ENCODE measurements around the gene LRRC55.
"Not testable (repeated sequence)": the region's sequence is repeated elsewhere in the genome, so short reads cannot be mapped to it uniquely, and the experiment has no call there.

Gene LRRC55

DNA sequence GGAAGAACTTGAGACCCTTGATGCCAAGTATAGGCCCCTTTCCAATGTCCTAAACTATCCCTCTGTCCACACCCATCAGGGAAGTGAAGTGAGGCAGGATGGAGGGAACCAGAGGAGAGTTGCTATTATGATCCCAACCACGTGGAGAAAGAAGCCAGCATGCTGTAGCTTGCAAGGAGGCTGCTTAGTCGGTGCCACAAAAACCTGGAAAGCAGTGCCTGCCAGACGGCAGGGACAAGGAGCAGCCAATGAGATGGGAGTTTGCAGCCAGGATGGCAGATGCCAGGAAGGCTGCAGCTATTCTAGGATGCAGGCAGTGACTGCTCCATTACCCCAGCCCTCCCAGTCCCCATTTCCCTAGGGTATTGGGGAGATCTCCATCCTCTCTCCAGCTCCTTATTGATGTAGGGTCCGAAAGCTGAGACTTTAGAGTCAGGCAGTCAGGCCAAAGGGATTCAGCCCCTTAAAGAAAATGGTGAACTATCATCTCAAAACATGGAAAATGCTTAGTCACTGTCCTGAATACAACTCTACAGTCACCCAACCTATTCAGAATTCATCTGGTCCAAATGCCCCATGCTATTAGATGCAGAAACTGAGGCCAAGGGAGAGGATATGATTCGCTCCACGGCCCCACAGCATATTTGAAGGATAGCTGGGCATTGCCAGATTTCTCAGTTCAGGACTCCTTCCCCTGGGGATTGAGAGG, 18.4 kb upstream of the LRRC55 start:
- TF ChIP-seq, protein P1, sequence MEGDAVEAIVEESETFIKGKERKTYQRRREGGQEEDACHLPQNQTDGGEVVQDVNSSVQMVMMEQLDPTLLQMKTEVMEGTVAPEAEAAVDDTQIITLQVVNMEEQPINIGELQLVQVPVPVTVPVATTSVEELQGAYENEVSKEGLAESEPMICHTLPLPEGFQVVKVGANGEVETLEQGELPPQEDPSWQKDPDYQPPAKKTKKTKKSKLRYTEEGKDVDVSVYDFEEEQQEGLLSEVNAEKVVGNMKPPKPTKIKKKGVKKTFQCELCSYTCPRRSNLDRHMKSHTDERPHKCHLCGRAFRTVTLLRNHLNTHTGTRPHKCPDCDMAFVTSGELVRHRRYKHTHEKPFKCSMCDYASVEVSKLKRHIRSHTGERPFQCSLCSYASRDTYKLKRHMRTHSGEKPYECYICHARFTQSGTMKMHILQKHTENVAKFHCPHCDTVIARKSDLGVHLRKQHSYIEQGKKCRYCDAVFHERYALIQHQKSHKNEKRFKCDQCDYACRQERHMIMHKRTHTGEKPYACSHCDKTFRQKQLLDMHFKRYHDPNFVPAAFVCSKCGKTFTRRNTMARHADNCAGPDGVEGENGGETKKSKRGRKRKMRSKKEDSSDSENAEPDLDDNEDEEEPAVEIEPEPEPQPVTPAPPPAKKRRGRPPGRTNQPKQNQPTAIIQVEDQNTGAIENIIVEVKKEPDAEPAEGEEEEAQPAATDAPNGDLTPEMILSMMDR (IDR thresholded peaks at IDR 0.05; ENCODE audit: low read length), result no peak
- TF ChIP-seq EZH2phosphoT487 (IDR thresholded peaks at IDR 0.05; ENCODE audit: low read length) (no peak), EZH2 (optimal IDR thresholded peaks at IDR 0.05; ENCODE audit: low read depth, low read length) (no peak)
- H2AFZ ChIP-seq (ENCODE audit: low read length), result no peak overlapping the region
- H3K9ac ChIP-seq (ENCODE audit: low read length), result no peak overlapping the region
- no peak overlapping the region for H3K27ac ChIP-seq (ENCODE audit: low read length)
- no peaks in the 10 kb centered on the region for H3K79me2 ChIP-seq (ENCODE audit: low read length)
- H3K9me3 ChIP-seq (replicated peaks; ENCODE audit: insufficient read depth, low read length), result no peaks in the 10 kb centered on the region
- no peaks in the 10 kb centered on the region for H3K27me3 ChIP-seq (replicated peaks; ENCODE audit: insufficient read depth, low read length)
- H3K4me1 ChIP-seq (ENCODE audit: low read length), result no peaks in the 10 kb centered on the region
- no peaks in the 10 kb centered on the region for H3F3A ChIP-seq (ENCODE audit: insufficient read depth, low read length)
- H4K20me1 ChIP-seq (ENCODE audit: insufficient read depth, low read length), result no peaks in the 10 kb centered on the region
- no peak for DNase-seq
- no peaks in the 10 kb centered on the region for H3K9me2 ChIP-seq (replicated peaks; ENCODE audit: insufficient read depth, low read length)
- no peak overlapping the region for H3K4me3 ChIP-seq (ENCODE audit: low read length)
- no peaks in the 10 kb centered on the region for H3K36me3 ChIP-seq (replicated peaks; ENCODE audit: insufficient read depth, low read length)
- no peak overlapping the region for H3K4me2 ChIP-seq (ENCODE audit: low read depth, low read length)

DNA sequence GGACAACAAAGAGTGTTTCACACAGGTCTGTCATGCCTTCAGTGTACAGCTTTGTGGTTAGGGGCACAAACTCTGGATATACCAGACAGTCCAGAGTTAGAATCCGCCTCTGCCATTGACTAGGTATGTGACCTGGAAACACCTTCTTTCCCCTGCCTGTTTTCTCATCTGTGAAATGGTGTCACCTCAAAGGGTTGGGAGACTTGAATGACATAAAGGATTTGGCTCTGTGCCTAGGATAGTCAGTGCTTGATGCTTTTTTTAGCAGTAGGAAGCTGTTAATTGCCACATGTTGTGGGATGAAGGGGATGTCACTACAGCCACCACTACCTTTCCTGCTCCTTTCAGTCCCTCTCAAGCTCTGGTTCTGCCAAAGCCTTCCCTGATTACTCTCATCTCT, 17.4 kb upstream of the LRRC55 start:
- Histone ChIP-seq H4K20me1 (ENCODE audit: insufficient read depth, low read length) (no peaks in the 10 kb centered on the region), H3K4me1 (ENCODE audit: low read length) (no peaks in the 10 kb centered on the region), H3K27me3 (replicated peaks; ENCODE audit: insufficient read depth, low read length) (no peaks in the 10 kb centered on the region), H3K4me2 (ENCODE audit: low read depth, low read length) (no peak overlapping the region), H3K9ac (ENCODE audit: low read length) (no peak overlapping the region), H3K36me3 (replicated peaks; ENCODE audit: insufficient read depth, low read length) (no peaks in the 10 kb centered on the region), H3K27ac (ENCODE audit: low read length) (no peak overlapping the region), H3K9me3 (replicated peaks; ENCODE audit: insufficient read depth, low read length) (no peaks in the 10 kb centered on the region), H2AFZ (ENCODE audit: low read length) (no peak overlapping the region), H3F3A (ENCODE audit: insufficient read depth, low read length) (no peaks in the 10 kb centered on the region), H3K9me2 (replicated peaks; ENCODE audit: insufficient read depth, low read length) (no peaks in the 10 kb centered on the region), H3K4me3 (ENCODE audit: low read length) (no peak overlapping the region), H3K79me2 (ENCODE audit: low read length) (no peaks in the 10 kb centered on the region)
- TF ChIP-seq, protein P1 (IDR thresholded peaks at IDR 0.05; ENCODE audit: low read length), result no peak
- TF ChIP-seq EZH2 (optimal IDR thresholded peaks at IDR 0.05; ENCODE audit: low read depth, low read length), result no peak
- no peak for TF ChIP-seq EZH2phosphoT487 (IDR thresholded peaks at IDR 0.05; ENCODE audit: low read length)
- DNase-seq, result no peak

- no peak overlapping the region for H3K27ac ChIP-seq (ENCODE audit: low read length)
- no peaks in the 10 kb centered on the region for H3K9me2 ChIP-seq (replicated peaks; ENCODE audit: insufficient read depth, low read length)
- no peaks in the 10 kb centered on the region for H3K27me3 ChIP-seq (replicated peaks; ENCODE audit: insufficient read depth, low read length)
- H3K36me3 ChIP-seq (replicated peaks; ENCODE audit: insufficient read depth, low read length), result no peaks in the 10 kb centered on the region
- TF ChIP-seq, protein P1 (IDR thresholded peaks at IDR 0.05; ENCODE audit: low read length), result no peak
- TF ChIP-seq EZH2phosphoT487 (IDR thresholded peaks at IDR 0.05; ENCODE audit: low read length) (no peak), EZH2 (optimal IDR thresholded peaks at IDR 0.05; ENCODE audit: low read depth, low read length) (no peak)
- no peaks in the 10 kb centered on the region for H3K79me2 ChIP-seq (ENCODE audit: low read length)
- H2AFZ ChIP-seq (ENCODE audit: low read length), result no peak overlapping the region
- no peaks in the 10 kb centered on the region for H4K20me1 ChIP-seq (ENCODE audit: insufficient read depth, low read length)
- H3K9ac ChIP-seq (ENCODE audit: low read length), result no peak overlapping the region
- H3F3A ChIP-seq (ENCODE audit: insufficient read depth, low read length), result no peaks in the 10 kb centered on the region
- H3K9me3 ChIP-seq (replicated peaks; ENCODE audit: insufficient read depth, low read length), result no peaks in the 10 kb centered on the region
- no peak overlapping the region for H3K4me2 ChIP-seq (ENCODE audit: low read depth, low read length)
- H3K4me1 ChIP-seq (ENCODE audit: low read length), result no peaks in the 10 kb centered on the region
- H3K4me3 ChIP-seq (ENCODE audit: low read length), result no peak overlapping the region
- no peak for DNase-seq
These were observed 14.5 kb upstream of the LRRC55 start for GRCh38 chr11:57167125-57167846.

GRCh38 chr11:57169732-57170313, 11.9 kb upstream of the LRRC55 start:
- not testable (repeated sequence) for H3K4me1 ChIP-seq (ENCODE audit: low read length); H3K4me2 ChIP-seq (ENCODE audit: low read depth, low read length); H3K4me3 ChIP-seq (ENCODE audit: low read length); H3F3A ChIP-seq (ENCODE audit: insufficient read depth, low read length); H3K27me3 ChIP-seq (replicated peaks; ENCODE audit: insufficient read depth, low read length); H3K36me3 ChIP-seq (replicated peaks; ENCODE audit: insufficient read depth, low read length); H3K79me2 ChIP-seq (ENCODE audit: low read length); DNase-seq; H3K9ac ChIP-seq (ENCODE audit: low read length); H3K27ac ChIP-seq (ENCODE audit: low read length); H2AFZ ChIP-seq (ENCODE audit: low read length); H4K20me1 ChIP-seq (ENCODE audit: insufficient read depth, low read length); H3K9me2 ChIP-seq (replicated peaks; ENCODE audit: insufficient read depth, low read length); H3K9me3 ChIP-seq (replicated peaks; ENCODE audit: insufficient read depth, low read length)

Data from MM.1S (cell line).